Testis (tissue), 3 donors: ENCODE data around the gene OLFML3. TPM values are rescaled to one million over a fixed set of nuclear protein-coding genes. Genes with fewer than 3 reads are reported as not detected.

Source experiments
- DNase-seq: peaks from one replicate; pipeline ENCODE4 v3.0.0-alpha.2; 2019
- H3K27ac ChIP-seq, 2 donors: fragments of 200-600 bp; sonication (generic); one replicate each; pipeline ENCODE4 v1.5.1; 2019
- H3K27me3 ChIP-seq: fragments of 200-600 bp; sonication (generic); one replicate; pipeline ENCODE4 v1.5.1; 2019
- H3K36me3 ChIP-seq: fragments of 200-600 bp; sonication (generic); one replicate; pipeline ENCODE4 v1.5.1; 2017; ENCODE audit warnings: low read depth; ENCODE audit errors: missing control alignments
- H3K4me1 ChIP-seq: fragments of 200-600 bp; sonication (generic); one replicate; pipeline ENCODE4 v1.5.1; 2019
- H3K4me3 ChIP-seq, 2 donors: fragments of 200-600 bp; sonication (generic); one replicate each; pipeline ENCODE4 v1.5.1; 2017 to 2019
- H3K9me3 ChIP-seq: fragments of 200-600 bp; sonication (generic); one replicate; pipeline ENCODE4 v1.5.1; 2017
- CTCF ChIP-seq, 3 experiments: fragments of 450-650 bp in 2 of 3; fragments of 200-600 bp in 1 of 3; sonication (generic) in 1 of 3; IDR thresholded peaks; one replicate each; pipeline ENCODE4 v1.5.1; 2016 to 2019; ENCODE audit warnings: antibody characterized with exemption in 3 of 3, mild to moderate bottlenecking in 2 of 3, moderate library complexity in 1 of 3
- POLR2A ChIP-seq: fragments of 450-650 bp; IDR thresholded peaks from one replicate; pipeline ENCODE4 v1.6.1; 2017; ENCODE audit warnings: antibody characterized with exemption, mild to moderate bottlenecking, moderate library complexity
- WGBS, 2 donors: methylation state at CpG; one replicate each; pipeline ENCODE4 v1.1.5; 2018; 5-methylcytosine and 5-hydroxymethylcytosine counted together
- intact Hi-C: fragments of 100-400 bp; cut with DNase I; formaldehyde crosslinking; loops from one replicate; pipeline ENCODE4 v1.15.1; 2023; ENCODE audit warnings: low total_unique reads
- polyA plus RNA-seq: library from polyadenylated mRNA; stranded (reverse); fragments of 350-450 nt; fragmentation: Illumina TruSeq; extraction: RNeasy Lipid Tissue Mini Kit (QIAGEN cat#74804); gene quantifications from one replicate; pipeline ENCODE4 v1.2.3, GENCODE V29; 2014; ENCODE audit warnings: low read depth, low replicate concordance; ENCODE audit not compliant: insufficient read depth
- total RNA-seq, 2 donors: library from RNA; depleted of rRNA; stranded (reverse); fragments of >200 nt; gene quantifications; one replicate each; pipeline ENCODE4 v1.2.3, GENCODE V29; 2016

The OLFML3 gene
- total and polyA plus RNA-seq, 3 donors from 2014 or later = 4.6 to 51.7 (median 8.5) TPM

GRCh38 chr1:113935970-113936369, 43.3 kb upstream of the OLFML3 start:
- Histone ChIP-seq H3K4me3 (no peak overlapping the region), H3K9me3 (no peaks in the 10 kb centered on the region), H3K36me3 (no peaks in the 10 kb centered on the region), H3K27me3 (no peaks in the 10 kb centered on the region), H3K27ac (no peak overlapping the region), H3K4me1 (peaks cover 42% of the 10 kb centered on the region)
- intact Hi-C loops = no loop called here
- no peak for DNase-seq
- WGBS, 2 donors = 59 to 70% methylated on average over 1 of the region's 1 CpG
- no peak for TF ChIP-seq POLR2A
- no peak for TF ChIP-seq CTCF (IDR thresholded peaks at IDR 0.05)

GRCh38 chr1:113937146-113937545, 42.1 kb upstream of the OLFML3 start:
- 62 to 67% methylated on average over 1 of the region's 1 CpG for WGBS, 2 donors

GRCh38 chr1:113938192-113938591, 41.1 kb upstream of the OLFML3 start:
- peak overlapping the region in 1 of 2 donors; percentile 8 for H3K27ac ChIP-seq
- H3K36me3 ChIP-seq = no peaks in the 10 kb centered on the region
- intact Hi-C loops = no loop called here
- TF ChIP-seq POLR2A = no peak
- no peak for TF ChIP-seq CTCF (IDR thresholded peaks at IDR 0.05)
- no peaks in the 10 kb centered on the region for H3K27me3 ChIP-seq
- WGBS, 2 donors = 72 to 92% methylated on average over 5 of the region's 5 CpGs
- H3K4me1 ChIP-seq = peaks cover 20% of the 10 kb centered on the region
- no peaks in the 10 kb centered on the region for H3K9me3 ChIP-seq
- no peak overlapping the region for H3K4me3 ChIP-seq
- DNase-seq = no peak

More at GRCh38 chr1:113937146-113937545, 42.1 kb upstream of the OLFML3 start:
- intact Hi-C loops = no loop called here
- H3K4me3 ChIP-seq = no peak overlapping the region
- H3K36me3 ChIP-seq = no peaks in the 10 kb centered on the region
- DNase-seq = no peak
- no peak overlapping the region for H3K27ac ChIP-seq
- H3K27me3 ChIP-seq = no peaks in the 10 kb centered on the region
- H3K9me3 ChIP-seq = no peaks in the 10 kb centered on the region
- TF ChIP-seq CTCF (IDR thresholded peaks at IDR 0.05) = no peak
- TF ChIP-seq POLR2A = no peak
- peaks cover 31% of the 10 kb centered on the region for H3K4me1 ChIP-seq

GRCh38 chr1:113940365-113941244, 38.7 kb upstream of the OLFML3 start:
- Histone ChIP-seq H3K27me3 (no peaks in the 10 kb centered on the region), H3K4me3 (no peak overlapping the region), H3K27ac (peak overlapping the region; percentile 10 to 73), H3K36me3 (no peaks in the 10 kb centered on the region), H3K9me3 (no peaks in the 10 kb centered on the region), H3K4me1 (peaks cover 18% of the 10 kb centered on the region)
- 65 to 81% methylated on average over 16 of the region's 16 CpGs for WGBS, 2 donors
- intact Hi-C loops = no loop called here
- no peak for TF ChIP-seq CTCF (IDR thresholded peaks at IDR 0.05)
- TF ChIP-seq POLR2A = no peak
- DNase-seq = no peak

- no peak overlapping the region for H3K4me3 ChIP-seq
- peaks cover 18% of the 10 kb centered on the region for H3K4me1 ChIP-seq
- 66 to 83% methylated on average over 7 of the region's 7 CpGs for WGBS, 2 donors
- no peaks in the 10 kb centered on the region for H3K9me3 ChIP-seq
- H3K27ac ChIP-seq = peak overlapping the region in 1 of 2 donors; percentile 73
- TF ChIP-seq CTCF (IDR thresholded peaks at IDR 0.05) (no peak), POLR2A (no peak)
- intact Hi-C loops = no loop called here
- no peak for DNase-seq
- H3K36me3 ChIP-seq = no peaks in the 10 kb centered on the region
- no peaks in the 10 kb centered on the region for H3K27me3 ChIP-seq
Observed at GRCh38 chr1:113941245-113941559, 38.1 kb upstream of the OLFML3 start.
